Measurements from ENCODE around the gene CYB5RL.

CYB5RL gene

DNA sequence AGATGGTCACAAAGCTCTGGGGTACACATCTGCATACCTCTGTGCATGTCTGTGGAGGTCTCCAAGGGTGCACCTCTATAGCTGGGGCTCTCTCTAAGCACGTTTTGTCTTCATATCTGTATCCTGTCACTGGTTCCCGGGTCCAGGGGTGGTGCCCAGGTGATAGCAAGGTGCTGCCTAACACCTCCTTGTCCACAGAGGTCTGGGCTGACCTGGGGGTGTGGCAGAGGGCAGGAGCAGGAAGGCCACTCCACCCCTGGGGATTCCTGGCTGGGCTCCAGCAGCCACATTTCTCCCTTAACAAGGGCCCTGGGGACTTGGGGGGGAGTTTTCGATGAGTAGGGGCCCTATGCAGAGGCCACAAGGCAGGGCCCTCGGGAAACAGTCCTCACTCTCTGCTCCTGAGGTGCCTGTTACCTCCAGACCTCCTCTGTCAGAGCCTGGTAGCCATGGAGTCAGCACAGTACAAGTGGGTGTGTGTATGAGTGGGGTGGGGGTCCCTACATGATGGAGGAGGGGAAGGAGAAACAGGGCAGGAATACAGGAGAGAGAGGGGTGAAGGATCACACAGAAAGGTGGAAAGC, 40.0 kb downstream of the CYB5RL start:
- no peak for DNase-seq (ENCODE audit: low read depth)

DNA sequence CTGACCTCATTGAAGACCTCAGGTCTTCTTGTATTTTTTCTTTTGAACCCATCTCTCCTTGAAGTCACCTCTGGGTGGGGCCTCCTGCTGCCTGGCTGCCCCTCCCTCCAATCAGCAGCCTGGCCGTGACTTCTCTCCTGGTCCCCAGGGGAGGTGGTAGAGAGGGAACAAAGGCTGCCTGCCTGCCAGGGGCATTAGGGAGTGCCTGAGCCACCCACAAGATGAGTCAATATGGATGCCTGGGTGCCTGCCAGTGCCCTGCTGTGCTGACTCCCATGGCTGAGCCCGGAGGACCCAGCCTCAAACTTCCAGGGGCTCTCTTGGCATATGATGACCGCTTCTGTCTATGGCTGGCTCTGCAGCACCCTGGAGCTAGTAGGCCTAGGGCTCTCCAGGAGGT, 41.8 kb downstream of the CYB5RL start:
- DNase-seq (ENCODE audit: low read depth): no peak

DNA sequence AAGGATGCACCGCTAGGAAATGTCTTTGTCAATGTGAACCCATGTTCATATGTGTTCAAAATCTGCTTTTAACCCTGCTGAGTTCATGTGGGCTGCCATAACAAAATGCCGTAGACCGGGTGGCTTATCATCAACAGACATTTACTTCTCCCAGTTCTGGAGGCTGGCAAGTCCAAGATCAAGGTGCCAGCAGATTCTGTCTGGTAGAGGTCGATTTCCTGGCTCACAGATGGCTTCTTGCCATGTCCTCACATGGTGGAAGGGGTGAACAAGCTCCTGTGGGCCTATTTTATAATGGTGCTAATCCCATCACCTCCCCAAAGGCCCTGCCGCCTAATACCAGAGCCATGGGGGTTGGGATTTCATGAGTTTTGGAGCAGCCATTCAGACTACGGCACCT, 42.4 kb downstream of the CYB5RL start:
- no peak for DNase-seq (ENCODE audit: low read depth)

DNA sequence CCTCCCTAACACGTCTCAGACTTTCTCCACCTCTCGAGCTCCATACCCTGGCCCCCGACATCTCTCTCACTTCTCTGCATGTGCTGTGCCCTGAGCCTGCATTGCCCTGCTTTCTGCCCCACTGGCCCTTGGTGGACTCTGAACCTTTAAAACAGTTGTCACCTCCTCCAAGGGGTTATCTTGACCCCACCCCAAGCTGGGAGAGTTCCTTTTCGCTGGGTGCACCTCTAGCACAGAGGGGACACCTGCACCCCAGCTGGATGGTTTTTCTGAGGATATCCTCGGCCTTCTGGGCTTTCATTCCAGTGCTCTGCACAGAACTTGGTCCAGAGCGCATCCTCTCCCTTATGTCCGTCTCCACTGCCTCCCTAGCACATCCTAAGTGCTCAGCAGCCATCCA, 42.8 kb downstream of the CYB5RL start:
- no peak for DNase-seq (ENCODE audit: low read depth)

- no peak for DNase-seq (ENCODE audit: low read depth)
These were observed 43.6 kb downstream of the CYB5RL start for GRCh38 chr1:54156201-54156600.

- no peak for DNase-seq (ENCODE audit: low read depth)
These were observed 46.0 kb downstream of the CYB5RL start for GRCh38 chr1:54153535-54154439.

DNA sequence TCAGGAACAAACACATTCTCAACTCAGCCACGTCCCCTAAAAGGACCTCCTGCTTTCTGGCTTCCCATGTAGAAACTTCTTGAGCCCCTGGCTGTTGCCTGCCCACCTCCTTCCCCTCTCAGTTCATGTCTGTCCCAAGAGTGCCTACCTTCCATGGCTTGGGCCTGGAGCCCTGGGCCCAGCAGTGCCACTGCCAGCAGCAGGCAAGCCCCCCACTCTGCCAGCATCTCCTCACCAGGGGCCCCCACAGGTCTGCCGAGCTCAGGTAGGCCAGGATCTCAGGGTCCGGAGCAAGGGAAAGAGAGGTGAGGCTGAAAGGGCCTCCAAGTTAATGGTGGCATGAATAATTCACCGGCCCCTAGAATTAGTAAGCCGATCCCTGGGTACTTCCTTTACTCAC, 47.1 kb downstream of the CYB5RL start, which contains the start of gene CDCP2:
Gene CDCP2 (minus strand): TSS at position 305 of the 400 bp plus-strand sequence. CDS start 78 bp downstream, at position 227.
- no peak for DNase-seq (ENCODE audit: low read depth)

DNA sequence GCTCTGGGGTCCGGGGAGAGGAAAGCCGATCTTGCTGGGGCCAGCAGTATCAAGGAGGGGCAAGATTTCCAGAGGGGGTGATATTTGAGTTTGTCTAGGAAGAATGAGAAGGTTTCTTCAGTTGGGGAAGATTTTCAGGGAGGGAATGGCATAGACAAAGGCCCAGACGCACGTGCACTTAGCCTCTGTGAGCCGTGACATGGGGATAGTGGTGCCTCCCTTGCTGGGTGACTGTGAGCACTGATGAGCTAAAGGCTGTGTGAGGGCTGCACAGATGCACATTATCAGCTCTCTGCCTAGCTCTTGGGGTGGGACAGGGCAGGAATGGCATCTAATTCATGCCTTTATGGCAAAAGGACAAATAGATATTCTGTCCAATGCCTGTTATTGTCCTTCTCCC, 48.8 kb downstream of the CYB5RL start:
- no peak for DNase-seq (ENCODE audit: low read depth)

Data from HS-27A (cell line).